ENCODE results near the gene CDH20.

GRCh38 chr18:61556862-61557261, 223.6 kb downstream of the CDH20 start:
- TF ChIP-seq POLR2A (IDR thresholded peaks at IDR 0.05; ENCODE audit: low read length) = no peak
- no peak for TF ChIP-seq GATA1 (IDR thresholded peaks at IDR 0.05; ENCODE audit: low read depth, low read length)
